KMS-11 (cell line): ENCODE measurements around the gene CHCHD2.

Experiments used
- H2AFZ ChIP-seq: fragments of 200-600 bp; sonication (generic); 2 replicates; pipeline ENCODE4 v1.6.1; 2016; ENCODE audit warnings: antibody characterized with exemption, mixed run types, low read depth
- H3K27ac ChIP-seq: fragments of 200-600 bp; sonication (generic); 2 replicates; pipeline ENCODE4 v1.6.1; 2016; ENCODE audit warnings: mild to moderate bottlenecking, mixed run types
- H3K27me3 ChIP-seq: fragments of 200-600 bp; sonication (generic); 2 replicates; pipeline ENCODE4 v1.6.1; 2017; ENCODE audit warnings: mild to moderate bottlenecking, low read depth, mixed run types, moderate library complexity; ENCODE audit not compliant: insufficient read depth
- H3K36me3 ChIP-seq: fragments of 200-600 bp; sonication (generic); 2 replicates; pipeline ENCODE4 v1.6.1; 2017; ENCODE audit warnings: mild to moderate bottlenecking, mixed run types; ENCODE audit not compliant: insufficient read depth
- H3K4me1 ChIP-seq: fragments of 200-600 bp; sonication (generic); 2 replicates; pipeline ENCODE4 v1.6.1; 2016; ENCODE audit warnings: mild to moderate bottlenecking, low read depth, mixed run types; ENCODE audit not compliant: poor library complexity, severe bottlenecking
- H3K4me2 ChIP-seq: fragments of 200-600 bp; sonication (generic); 2 replicates; pipeline ENCODE4 v1.7.0; 2016; ENCODE audit warnings: mild to moderate bottlenecking, mixed run types
- H3K4me3 ChIP-seq: fragments of 200-600 bp; sonication (generic); IDR thresholded peaks from 2 replicates; pipeline ENCODE4 v1.6.1; 2017; ENCODE audit warnings: low read depth, low read length, mixed read lengths; ENCODE audit not compliant: insufficient read depth
- H3K79me2 ChIP-seq: fragments of 200-600 bp; sonication (generic); 2 replicates; pipeline ENCODE4 v1.6.1; 2016; ENCODE audit warnings: low read depth, mixed run types; ENCODE audit not compliant: insufficient read depth
- H3K9ac ChIP-seq: fragments of 200-600 bp; sonication (generic); 2 replicates; pipeline ENCODE4 v1.6.1; 2016; ENCODE audit warnings: mild to moderate bottlenecking, mixed run types
- H4K20me1 ChIP-seq: fragments of 200-600 bp; sonication (generic); 2 replicates; pipeline ENCODE4 v1.6.1; 2016; ENCODE audit warnings: mild to moderate bottlenecking, mixed run types; ENCODE audit not compliant: insufficient read depth
- TF ChIP-seq, protein P1 (sequence below): fragments of 200-600 bp; sonication (generic); conservative IDR thresholded peaks from 2 replicates; pipeline ENCODE4 v1.6.1; 2017; ENCODE audit warnings: low read depth, mild to moderate bottlenecking, antibody characterized with exemption, low read length, moderate library complexity, mixed read lengths

CHCHD2 gene

DNA sequence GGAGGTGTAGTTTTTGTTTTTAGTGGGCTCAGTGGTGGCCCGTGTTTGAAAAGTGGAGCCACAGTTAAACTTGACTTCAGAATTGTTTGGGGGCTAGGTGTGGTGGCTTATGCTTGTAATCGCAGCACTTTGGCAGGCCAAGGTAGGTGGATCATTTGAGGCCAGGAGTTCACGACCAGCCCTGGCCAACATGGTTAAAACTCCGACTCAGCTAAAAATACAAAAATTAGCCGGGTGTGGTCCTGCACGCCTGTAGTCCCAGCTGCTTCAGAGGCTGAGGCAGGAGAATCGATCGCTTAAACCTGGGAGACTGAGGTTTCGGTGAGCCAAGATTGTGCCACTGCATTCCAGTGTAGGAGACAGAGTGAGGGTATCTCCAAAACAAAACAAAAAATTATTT, 52.9 kb downstream of the CHCHD2 start:
- no peak overlapping the region for H3K9ac ChIP-seq
- H4K20me1 ChIP-seq: no peaks in the 10 kb centered on the region
- peaks cover 36% of the 10 kb centered on the region for H3K36me3 ChIP-seq

More for the DNA sequence above, 52.9 kb downstream of the CHCHD2 start:
- peaks cover 67% of the 10 kb centered on the region for H3K79me2 ChIP-seq
- peak overlapping the region; percentile 65 for H3K4me2 ChIP-seq
- no peak overlapping the region for H2AFZ ChIP-seq
- H3K27ac ChIP-seq: peak overlapping the region; percentile 9; the same call in 1 of the 2 replicates
- H3K4me1 ChIP-seq: peaks cover 46% of the 10 kb centered on the region
- H3K4me3 ChIP-seq: no peak overlapping the region
- TF ChIP-seq, protein P1, sequence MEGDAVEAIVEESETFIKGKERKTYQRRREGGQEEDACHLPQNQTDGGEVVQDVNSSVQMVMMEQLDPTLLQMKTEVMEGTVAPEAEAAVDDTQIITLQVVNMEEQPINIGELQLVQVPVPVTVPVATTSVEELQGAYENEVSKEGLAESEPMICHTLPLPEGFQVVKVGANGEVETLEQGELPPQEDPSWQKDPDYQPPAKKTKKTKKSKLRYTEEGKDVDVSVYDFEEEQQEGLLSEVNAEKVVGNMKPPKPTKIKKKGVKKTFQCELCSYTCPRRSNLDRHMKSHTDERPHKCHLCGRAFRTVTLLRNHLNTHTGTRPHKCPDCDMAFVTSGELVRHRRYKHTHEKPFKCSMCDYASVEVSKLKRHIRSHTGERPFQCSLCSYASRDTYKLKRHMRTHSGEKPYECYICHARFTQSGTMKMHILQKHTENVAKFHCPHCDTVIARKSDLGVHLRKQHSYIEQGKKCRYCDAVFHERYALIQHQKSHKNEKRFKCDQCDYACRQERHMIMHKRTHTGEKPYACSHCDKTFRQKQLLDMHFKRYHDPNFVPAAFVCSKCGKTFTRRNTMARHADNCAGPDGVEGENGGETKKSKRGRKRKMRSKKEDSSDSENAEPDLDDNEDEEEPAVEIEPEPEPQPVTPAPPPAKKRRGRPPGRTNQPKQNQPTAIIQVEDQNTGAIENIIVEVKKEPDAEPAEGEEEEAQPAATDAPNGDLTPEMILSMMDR: no peak
- H3K27me3 ChIP-seq: no peaks in the 10 kb centered on the region
